Measurements from ENCODE around the gene INTS1.

GRCh38 chr7:1461646-1462375 lies 42.4 kb downstream of the INTS1 start:
- no peak for TF ChIP-seq POLR2AphosphoS5 (IDR thresholded peaks at IDR 0.05; ENCODE audit: low read depth, low read length)
- TF ChIP-seq TAF1 (IDR thresholded peaks at IDR 0.05; ENCODE audit: borderline replicate concordance, low read depth, low read length) = no peak
- no peak for TF ChIP-seq POLR2A (IDR thresholded peaks at IDR 0.05; ENCODE audit: low read depth, low read length)

All from GM12892 (cell line).